Measurements from ENCODE around the gene TTN.
"Not testable (repeated sequence)": the region's sequence is repeated elsewhere in the genome, so short reads cannot be mapped to it uniquely, and the experiment has no call there.

The TTN gene

DNA sequence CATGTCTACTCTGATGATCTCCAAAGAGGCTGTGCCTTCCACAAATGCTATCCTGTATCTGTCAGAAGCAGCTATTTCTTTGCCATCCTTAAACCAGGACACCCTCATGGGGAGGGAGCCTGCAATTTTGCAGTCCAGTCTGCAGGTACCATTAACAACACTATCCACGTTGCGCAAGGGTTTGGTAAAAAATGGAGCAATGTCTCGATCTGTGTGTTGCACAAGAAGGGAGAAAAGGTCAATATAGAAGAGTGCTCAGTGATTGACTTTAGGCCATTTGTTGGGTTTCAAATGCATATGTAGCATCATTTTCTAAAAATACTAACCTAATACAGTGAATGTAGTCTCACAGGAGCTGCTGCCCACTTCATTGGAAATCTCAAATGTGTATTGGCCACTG is 74.3 kb downstream of the TTN start:
- DNase-seq = no peak

DNA sequence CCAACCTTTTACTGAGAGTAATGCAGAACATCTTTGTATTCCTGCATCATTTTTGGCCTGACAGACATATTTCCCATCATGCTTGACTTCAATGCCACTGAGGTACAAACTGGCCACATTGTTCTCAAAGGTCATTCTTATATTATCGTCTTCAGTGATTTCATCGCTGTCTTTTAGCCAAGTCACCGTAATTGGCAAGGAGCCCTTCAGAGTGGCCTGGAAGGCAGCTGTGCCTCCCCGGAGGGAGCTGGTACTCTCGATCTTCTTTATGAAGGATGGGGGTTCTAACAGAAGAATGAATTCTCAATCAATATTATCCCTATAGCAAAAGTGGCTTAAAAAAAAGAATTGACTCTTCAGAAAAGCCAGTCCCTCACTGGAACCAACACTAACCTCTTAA is 75.9 kb downstream of the TTN start:
- no peak for DNase-seq

- no peak for DNase-seq
Measured at GRCh38 chr2:178730049-178730448, 77.2 kb downstream of the TTN start.

DNA sequence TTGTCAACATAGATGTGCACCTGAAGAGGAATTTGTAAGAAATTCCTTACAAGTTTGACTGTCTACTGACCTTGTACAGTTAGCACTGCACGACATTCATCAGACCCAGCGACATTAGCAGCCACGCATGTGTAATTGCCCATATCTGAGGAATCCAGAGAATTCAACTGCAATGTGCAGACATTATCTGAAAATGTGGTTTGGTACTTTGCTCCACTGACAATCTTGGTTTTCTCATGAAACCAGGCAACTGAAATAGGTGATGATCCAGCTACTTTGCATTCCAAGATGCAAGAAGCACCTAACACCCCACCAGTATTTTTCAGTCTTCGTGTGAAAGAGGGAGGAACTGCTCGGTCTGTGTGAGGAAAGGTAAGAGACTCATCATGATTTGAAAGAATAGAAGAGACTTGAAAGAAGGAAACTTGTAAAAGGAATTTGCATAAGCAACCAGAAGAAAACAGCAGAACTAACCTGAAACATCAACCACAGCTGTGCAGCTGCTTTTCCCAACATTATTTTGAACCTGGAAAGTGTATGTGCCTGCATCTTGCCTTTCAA is 83.4 kb downstream of the TTN start:
- no peak for DNase-seq

- no peak for DNase-seq
Measured at GRCh38 chr2:178722296-178722695, 84.9 kb downstream of the TTN start.

DNA sequence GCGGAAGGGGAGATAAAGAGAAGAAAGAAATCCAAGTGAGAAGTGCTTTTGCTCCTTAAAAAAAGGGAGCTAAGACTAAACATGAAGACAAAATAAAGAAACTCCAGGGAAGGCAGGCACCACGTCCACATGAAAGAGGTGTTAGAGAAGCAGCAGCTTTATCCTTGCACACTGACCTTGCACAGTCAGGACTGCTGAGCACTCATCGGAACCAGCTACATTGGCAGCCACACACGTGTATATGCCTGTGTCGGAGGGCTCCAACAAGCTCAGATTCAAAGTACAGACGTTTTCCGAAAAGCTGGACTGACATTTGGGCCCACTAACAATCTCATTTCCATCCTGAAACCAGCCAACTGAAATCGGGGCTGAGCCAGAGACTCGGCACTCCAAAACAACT is 88.2 kb downstream of the TTN start:
- DNase-seq = no peak

- no peak for DNase-seq
Measured at GRCh38 chr2:178718283-178718682, 88.9 kb downstream of the TTN start.

DNA sequence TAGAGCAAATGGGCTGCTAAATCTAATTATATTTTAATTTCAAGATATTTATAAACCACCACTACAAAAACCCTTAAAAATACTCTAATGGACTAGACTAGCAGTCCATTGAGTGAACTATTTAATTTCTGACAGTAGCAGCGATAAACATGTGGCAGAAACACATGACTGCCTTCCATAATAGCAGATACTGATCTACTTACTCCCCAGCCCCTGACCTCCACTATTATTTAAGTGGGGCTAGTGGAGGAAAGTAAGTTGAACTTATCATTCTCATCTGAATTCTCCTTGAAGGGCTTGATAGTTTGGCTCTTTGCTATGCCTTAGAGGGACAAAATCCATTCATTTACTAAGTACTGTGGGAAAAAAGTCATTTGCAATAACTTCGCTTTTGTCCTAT is 90.8 kb downstream of the TTN start:
- no peak for DNase-seq

GRCh38 chr2:178715366-178715765 is 91.9 kb downstream of the TTN start:
- DNase-seq = no peak

GRCh38 chr2:178707476-178707875 is 99.7 kb downstream of the TTN start:
- DNase-seq = no peak

GRCh38 chr2:178704876-178705275 is 102.3 kb downstream of the TTN start:
- DNase-seq = no peak

DNA sequence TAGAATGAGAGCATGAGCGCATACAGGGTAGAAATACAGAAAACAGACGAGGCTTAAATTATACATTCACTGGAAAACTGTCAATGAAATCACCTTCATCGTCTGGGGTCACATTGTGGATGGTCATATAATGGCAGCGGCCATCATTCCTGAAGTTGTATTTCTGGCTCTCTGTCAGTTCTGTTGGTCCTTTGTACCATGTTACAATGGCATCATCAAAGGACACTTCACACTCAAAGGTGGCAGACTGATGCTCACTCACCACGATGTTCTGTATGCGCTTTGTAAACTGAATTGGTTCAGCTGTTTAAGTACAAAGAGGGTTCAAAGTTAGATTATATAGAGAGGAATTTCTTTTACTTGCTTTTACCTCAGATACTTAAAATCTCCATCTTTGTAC is 104.9 kb downstream of the TTN start:
- no peak for DNase-seq

DNA sequence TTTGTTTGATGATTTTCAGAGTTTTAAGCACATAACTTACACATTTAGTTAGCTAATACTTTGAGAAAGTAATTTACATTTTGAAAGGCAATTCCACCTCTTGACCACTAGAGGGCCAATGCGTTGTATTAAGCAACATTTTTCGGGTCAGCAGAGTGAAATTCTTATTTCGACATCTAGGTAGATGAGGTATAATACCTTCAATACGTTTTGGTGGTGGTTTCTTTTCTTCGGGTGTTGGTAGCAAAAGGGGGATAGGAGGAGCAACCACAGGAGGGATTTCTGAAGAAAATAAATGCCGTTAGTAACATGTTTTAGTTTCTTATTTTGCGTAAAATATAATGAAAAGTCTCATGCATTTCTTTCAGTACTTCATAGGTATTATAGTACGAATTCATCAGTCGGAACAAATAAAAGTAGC is 106.3 kb downstream of the TTN start:
- no peak for DNase-seq

DNA sequence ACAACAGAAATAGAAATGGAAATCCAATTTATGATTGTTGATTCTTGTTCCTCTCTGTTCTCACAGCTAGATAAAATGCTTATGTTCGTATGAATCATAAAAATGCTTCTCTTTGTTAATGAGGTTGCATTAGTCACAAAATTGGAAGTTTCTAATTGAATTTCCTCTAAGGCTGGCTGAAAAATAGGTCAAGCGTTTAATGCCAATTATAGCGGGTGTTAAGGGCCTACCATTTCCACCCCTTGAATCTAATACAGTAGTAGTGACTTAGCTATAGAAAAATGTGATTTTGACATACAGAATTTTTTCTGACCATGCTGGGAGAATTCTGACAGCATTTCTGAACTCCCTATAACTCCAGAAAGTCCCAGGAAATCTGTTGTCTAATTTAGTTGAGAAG is 107.1 kb downstream of the TTN start:
- no peak for DNase-seq

- no peak for DNase-seq
Measured at GRCh38 chr2:178692845-178693244, 114.4 kb downstream of the TTN start.

DNA sequence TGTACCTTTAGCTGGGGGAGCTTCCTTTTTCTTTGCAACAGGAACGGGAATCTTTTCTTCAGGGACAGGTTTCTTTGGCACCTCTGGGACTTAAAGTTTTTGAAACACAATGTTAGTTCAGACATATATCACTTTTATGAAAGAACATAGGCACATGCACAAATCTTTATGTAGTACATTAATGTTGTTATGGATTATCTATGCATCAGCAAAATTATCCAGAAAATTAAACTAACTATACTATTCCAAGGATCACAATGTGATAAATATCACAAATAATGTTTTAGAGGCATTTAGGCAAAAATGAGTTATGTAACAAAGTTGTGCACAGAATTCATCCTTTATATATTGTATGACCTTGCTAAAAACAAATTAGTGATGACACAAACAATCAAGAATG is 117.4 kb downstream of the TTN start:
- no peak for DNase-seq

- DNase-seq = no peak
Measured at GRCh38 chr2:178683877-178684276, 123.3 kb downstream of the TTN start.

DNA sequence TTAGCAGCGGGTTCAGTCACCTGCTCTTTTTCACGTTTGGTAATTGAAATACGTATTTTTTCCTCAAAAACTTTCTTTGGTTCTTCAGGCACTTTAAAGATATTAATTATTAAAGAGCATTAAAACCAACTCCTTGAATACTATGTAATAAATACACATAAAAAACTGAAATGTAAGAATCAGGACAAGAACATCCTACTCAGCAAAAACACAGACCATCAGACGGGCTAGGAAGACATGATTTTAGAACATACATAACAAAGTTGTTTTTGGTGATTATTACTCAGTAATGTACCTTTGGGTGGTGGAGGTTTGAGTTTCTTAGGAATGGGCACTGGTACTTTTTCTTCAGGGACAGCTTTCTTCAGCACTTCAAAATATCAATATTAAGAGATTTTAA is 126.1 kb downstream of the TTN start:
- no peak for DNase-seq

GRCh38 chr2:178679891-178680290 is 127.3 kb downstream of the TTN start:
- DNase-seq = no peak

GRCh38 chr2:178677599-178677998 is 129.6 kb downstream of the TTN start:
- no peak for DNase-seq

DNA sequence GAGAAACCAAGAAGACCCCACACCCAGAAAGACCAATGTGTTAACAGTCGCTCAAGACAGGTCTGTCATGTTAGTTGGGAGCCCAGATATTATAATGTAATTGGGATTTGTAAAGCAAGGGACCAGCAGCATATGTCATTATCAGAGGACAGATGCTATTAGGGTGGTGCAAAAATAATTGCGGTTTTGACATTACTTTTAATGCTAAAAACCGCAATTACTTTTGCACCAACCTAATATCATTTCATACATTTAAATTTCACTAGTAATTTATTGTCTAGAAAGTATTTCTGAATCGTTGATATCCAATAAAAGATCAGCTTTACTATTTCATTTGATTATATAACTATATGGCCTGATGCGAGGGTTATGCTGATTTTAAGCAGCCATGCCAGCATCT is 131.2 kb downstream of the TTN start:
- DNase-seq = no peak

DNA sequence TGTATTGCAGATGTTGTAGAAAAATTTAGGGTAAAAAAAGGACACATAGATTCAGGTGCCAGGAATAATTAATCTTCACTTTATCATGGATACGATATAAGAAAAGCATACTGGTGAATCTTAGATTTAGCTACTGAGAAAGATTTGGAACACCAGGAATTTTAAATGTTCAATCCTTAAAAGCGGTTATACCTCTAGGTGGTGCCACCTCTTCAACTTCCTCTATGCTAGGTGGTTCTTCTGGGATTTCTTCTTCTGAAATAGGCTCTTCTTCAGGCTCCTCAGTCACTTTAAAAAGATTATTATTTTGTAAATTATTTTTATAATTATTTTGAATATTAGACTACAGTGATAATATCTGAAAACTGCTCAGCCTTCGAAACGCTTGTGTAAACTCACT is 133.1 kb downstream of the TTN start:
- no peak for DNase-seq

DNA sequence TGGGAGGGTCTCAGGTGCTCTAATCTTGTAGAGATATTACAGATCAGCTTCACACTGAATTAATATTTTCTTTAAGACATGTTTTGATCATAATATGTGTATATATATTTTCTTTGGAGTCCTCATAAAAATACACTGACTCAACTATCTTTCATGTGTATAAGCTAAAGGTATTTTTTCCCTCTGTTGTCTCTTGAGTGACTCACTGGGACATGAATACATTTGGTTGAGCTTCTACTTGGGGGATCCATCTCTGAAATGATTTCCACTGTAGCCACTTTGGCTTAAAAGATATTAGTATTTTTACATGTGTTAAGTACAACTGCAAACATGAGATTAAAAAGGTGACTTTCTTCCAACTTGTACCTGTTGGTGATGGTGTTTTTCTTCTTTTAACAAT is 140.8 kb downstream of the TTN start:
- DNase-seq = no peak

GRCh38 chr2:178658480-178658879 is 148.7 kb downstream of the TTN start:
- not testable (repeated sequence) for DNase-seq

- DNase-seq = no peak
Measured at GRCh38 chr2:178650554-178650953, 156.7 kb downstream of the TTN start.

GRCh38 chr2:178644919-178645318 is 162.3 kb downstream of the TTN start:
- no peak for DNase-seq

All from stimulated activated CD4-positive, alpha-beta T cell treated with anti-CD3 and anti-CD28 coated beads, Interleukin-12 subunit alpha, Interleukin-12 subunit beta, amount 100 ng/mL, for 4 hours (primary cell).